Measurements from ENCODE around the gene MICAL3.

DNA sequence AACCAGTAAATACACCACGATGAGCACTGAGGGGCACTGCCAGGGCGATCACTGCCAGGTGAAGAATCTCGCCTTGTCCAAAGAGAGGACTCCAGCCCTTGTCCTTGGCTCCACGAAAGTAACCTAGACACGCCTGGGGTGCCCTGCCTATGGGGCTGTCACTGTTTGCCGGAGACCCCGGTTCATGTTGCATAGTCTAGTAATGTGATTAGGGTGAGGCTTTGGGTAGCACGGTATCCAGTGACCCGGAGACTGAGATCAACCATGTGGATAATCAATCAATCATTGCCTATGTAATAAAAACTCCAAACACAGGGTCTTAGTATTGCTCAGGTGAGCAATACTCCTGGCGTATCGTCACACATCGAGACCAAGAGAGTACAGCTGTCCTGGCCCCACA is 190.9 kb downstream of the MICAL3 start:
- TF ChIP-seq, protein P1, sequence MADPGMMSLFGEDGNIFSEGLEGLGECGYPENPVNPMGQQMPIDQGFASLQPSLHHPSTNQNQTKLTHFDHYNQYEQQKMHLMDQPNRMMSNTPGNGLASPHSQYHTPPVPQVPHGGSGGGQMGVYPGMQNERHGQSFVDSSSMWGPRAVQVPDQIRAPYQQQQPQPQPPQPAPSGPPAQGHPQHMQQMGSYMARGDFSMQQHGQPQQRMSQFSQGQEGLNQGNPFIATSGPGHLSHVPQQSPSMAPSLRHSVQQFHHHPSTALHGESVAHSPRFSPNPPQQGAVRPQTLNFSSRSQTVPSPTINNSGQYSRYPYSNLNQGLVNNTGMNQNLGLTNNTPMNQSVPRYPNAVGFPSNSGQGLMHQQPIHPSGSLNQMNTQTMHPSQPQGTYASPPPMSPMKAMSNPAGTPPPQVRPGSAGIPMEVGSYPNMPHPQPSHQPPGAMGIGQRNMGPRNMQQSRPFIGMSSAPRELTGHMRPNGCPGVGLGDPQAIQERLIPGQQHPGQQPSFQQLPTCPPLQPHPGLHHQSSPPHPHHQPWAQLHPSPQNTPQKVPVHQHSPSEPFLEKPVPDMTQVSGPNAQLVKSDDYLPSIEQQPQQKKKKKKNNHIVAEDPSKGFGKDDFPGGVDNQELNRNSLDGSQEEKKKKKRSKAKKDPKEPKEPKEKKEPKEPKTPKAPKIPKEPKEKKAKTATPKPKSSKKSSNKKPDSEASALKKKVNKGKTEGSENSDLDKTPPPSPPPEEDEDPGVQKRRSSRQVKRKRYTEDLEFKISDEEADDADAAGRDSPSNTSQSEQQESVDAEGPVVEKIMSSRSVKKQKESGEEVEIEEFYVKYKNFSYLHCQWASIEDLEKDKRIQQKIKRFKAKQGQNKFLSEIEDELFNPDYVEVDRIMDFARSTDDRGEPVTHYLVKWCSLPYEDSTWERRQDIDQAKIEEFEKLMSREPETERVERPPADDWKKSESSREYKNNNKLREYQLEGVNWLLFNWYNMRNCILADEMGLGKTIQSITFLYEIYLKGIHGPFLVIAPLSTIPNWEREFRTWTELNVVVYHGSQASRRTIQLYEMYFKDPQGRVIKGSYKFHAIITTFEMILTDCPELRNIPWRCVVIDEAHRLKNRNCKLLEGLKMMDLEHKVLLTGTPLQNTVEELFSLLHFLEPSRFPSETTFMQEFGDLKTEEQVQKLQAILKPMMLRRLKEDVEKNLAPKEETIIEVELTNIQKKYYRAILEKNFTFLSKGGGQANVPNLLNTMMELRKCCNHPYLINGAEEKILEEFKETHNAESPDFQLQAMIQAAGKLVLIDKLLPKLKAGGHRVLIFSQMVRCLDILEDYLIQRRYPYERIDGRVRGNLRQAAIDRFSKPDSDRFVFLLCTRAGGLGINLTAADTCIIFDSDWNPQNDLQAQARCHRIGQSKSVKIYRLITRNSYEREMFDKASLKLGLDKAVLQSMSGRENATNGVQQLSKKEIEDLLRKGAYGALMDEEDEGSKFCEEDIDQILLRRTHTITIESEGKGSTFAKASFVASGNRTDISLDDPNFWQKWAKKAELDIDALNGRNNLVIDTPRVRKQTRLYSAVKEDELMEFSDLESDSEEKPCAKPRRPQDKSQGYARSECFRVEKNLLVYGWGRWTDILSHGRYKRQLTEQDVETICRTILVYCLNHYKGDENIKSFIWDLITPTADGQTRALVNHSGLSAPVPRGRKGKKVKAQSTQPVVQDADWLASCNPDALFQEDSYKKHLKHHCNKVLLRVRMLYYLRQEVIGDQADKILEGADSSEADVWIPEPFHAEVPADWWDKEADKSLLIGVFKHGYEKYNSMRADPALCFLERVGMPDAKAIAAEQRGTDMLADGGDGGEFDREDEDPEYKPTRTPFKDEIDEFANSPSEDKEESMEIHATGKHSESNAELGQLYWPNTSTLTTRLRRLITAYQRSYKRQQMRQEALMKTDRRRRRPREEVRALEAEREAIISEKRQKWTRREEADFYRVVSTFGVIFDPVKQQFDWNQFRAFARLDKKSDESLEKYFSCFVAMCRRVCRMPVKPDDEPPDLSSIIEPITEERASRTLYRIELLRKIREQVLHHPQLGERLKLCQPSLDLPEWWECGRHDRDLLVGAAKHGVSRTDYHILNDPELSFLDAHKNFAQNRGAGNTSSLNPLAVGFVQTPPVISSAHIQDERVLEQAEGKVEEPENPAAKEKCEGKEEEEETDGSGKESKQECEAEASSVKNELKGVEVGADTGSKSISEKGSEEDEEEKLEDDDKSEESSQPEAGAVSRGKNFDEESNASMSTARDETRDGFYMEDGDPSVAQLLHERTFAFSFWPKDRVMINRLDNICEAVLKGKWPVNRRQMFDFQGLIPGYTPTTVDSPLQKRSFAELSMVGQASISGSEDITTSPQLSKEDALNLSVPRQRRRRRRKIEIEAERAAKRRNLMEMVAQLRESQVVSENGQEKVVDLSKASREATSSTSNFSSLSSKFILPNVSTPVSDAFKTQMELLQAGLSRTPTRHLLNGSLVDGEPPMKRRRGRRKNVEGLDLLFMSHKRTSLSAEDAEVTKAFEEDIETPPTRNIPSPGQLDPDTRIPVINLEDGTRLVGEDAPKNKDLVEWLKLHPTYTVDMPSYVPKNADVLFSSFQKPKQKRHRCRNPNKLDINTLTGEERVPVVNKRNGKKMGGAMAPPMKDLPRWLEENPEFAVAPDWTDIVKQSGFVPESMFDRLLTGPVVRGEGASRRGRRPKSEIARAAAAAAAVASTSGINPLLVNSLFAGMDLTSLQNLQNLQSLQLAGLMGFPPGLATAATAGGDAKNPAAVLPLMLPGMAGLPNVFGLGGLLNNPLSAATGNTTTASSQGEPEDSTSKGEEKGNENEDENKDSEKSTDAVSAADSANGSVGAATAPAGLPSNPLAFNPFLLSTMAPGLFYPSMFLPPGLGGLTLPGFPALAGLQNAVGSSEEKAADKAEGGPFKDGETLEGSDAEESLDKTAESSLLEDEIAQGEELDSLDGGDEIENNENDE (IDR thresholded peaks at IDR 0.05; ENCODE audit: insufficient replicate concordance, low read length) = no peak
- TF ChIP-seq, protein P2, sequence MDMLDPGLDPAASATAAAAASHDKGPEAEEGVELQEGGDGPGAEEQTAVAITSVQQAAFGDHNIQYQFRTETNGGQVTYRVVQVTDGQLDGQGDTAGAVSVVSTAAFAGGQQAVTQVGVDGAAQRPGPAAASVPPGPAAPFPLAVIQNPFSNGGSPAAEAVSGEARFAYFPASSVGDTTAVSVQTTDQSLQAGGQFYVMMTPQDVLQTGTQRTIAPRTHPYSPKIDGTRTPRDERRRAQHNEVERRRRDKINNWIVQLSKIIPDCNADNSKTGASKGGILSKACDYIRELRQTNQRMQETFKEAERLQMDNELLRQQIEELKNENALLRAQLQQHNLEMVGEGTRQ (IDR thresholded peaks at IDR 0.05; ENCODE audit: low read length) = no peak
- TF ChIP-seq ZNF274 (IDR thresholded peaks at IDR 0.05; ENCODE audit: borderline replicate concordance, extremely low read depth, low read length) = no peak
